ENCODE measurements around the gene SASH1.

- no peak for TF ChIP-seq ZNF274 (IDR thresholded peaks at IDR 0.05; ENCODE audit: low read depth, low read length)
- TF ChIP-seq YY1 (IDR thresholded peaks at IDR 0.05; ENCODE audit: insufficient read depth, insufficient read length) = no peak
These were observed 180.9 kb downstream of the SASH1 start for GRCh38 chr6:148523551-148523950.
